ENCODE results near the gene DIDO1.
"Not testable (repeated sequence)": the region's sequence is repeated elsewhere in the genome, so short reads cannot be mapped to it uniquely, and the experiment has no call there.

Gene DIDO1

DNA sequence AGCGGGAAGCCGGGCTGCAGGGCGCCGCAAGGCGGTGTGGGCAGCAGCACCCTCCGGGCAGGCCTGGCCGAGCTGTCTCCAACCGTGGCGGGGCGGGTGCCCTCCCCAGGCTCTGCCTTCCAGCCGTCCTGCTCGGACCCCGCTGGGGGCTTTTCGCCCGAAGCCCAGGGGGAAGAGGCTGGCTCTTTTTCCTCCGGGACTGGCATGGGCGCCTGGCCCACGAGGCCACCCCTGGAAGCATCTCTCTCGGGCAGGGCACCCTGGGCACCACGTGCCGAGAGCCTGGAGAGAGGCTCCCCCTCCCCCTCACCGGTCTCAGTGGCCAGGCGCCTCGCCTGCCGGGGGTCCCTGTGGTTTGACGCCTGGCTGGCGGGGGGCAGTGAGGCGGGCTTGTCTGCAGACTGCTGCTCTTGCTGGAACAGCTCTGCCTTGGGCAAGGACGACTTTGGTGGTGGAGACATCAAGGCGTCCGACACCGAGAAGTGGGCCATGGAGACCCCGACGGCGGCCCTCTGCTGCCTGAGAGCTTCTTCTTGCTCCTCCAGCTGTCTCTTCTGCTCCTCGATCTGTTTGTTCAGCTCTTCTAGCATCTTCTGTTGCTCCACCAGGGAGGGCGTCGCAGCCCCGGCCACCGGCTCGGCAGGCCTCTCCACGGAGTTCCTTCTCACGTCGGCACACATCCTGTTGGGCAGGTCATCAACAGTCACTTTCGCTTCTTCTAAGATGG lies 45.2 kb downstream of the DIDO1 start:
- DNase-seq (ENCODE audit: low read depth in 3 of 3, low spot score in 1 of 3): no peak

DNA sequence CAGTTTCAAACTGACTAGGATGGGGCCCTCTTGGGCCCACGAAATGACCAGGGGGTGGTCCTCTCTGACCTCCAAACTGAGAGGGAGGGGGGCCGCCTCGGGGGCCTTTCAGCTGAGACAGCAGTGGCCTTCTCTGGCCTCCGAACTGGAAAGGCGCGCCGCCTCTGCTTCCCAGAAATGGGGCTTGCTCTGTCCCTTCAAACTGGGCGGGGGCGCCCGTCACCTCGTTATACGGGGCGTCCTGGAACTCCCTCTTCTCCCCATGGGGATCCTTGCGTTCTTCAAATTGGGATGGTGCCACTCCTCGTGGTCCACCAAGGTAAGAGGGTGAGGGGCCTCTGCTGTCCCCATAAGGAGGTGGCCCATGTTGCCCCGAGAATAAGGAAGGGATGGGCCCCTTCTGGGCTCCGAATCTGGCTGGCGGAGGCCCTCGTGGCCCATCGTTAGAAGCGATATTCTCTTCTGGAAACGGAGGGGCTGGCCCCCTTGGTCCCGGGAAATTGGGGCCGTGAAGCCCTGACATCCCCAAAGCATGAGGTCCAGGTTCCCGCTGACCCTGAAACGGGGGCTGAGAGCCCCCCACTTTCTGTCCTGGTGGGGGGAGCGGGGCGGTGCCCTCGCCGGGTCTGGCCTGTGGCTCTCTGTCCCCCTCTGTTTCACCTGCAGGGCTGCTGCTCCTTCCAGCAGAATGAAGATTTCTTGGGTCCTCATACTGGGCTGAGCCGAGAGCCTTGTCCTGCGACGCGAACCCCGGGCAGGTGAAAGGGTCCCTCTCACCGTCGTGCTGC lies 46.0 kb downstream of the DIDO1 start:
- no peak for DNase-seq (ENCODE audit: low read depth in 3 of 3, low spot score in 1 of 3)

DNA sequence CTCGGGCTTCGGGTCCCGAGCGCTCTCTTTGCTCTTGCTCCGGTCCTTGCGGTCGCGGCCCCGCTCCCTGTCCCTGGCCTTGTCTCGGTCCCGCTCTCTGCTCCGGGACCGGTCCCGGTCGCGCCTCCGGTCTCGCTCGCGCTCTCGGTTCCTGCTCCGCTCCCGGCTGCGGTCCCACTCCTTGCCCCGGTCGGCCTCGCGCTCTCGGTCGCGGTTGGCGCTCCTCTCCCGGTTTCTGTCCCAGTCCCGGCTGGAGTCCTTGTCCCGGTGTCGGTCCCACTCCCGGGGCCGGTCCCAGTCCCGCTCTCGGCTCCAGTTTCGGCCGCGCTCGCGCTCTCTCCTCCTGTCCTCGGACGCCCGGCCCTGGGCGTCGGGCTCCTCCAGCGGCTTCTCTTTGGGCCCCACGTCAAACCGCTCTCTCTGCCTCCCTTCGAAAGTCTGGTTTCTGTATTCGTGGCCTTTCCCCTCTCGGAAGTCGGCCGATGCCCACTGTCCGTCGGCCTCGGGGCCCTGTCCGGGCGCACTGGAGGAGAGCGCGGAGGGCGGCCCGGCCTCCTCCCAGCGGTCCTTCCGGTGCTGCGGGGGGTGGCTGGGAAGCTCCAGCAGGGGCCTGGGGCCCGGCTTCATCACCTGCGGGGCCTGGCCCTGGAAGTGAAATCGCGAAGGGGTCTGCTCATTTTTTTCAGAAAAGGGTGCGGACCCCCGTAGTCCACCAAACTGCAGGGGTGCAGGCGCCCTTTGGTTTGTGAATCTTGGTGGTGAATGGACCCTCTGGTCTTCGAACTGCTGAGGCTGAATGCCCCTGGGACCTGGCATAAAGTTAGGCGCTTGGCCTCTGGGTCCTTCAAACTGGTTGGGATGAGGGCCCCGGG lies 46.8 kb downstream of the DIDO1 start:
- no peak for DNase-seq (ENCODE audit: low read depth in 3 of 3, low spot score in 1 of 3)

DNA sequence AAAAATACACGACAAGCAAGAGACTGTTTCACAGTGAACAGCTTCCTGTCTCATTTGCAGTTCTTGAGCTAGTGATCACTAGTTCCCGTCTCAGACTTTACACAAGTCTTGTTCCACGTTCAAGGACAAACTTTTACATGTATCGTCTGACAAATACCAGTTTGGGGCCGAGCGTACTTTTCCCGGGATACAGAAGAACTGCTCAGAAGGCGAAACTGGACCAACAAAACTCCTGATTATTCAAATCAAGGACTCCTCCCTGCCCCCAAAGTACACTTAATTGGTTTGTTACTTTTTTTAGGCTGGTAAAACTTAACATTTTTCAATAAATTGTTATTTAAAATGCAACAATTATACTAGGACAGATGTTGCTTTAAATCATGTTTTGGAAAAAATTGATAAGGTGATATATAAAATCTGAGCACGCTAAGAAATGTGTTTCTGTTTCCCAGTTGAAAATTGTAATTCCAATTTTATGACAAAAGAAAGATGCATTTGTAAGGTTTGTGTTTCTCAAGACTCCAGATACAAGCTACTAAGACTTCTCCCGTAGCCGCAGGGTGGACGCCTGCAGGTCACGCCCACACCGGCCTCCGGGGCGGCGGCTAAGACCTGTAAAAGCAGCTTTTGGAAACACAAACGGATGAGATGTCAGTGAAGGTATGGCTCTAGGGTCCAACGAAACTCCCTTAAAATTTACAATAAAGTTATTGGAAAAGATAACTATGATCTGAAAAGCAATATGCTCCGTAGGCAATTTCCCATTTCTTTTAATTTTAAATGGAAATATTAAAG lies 47.9 kb downstream of the DIDO1 start:
- no peak for DNase-seq (ENCODE audit: low read depth in 3 of 3, low spot score in 1 of 3)

DNA sequence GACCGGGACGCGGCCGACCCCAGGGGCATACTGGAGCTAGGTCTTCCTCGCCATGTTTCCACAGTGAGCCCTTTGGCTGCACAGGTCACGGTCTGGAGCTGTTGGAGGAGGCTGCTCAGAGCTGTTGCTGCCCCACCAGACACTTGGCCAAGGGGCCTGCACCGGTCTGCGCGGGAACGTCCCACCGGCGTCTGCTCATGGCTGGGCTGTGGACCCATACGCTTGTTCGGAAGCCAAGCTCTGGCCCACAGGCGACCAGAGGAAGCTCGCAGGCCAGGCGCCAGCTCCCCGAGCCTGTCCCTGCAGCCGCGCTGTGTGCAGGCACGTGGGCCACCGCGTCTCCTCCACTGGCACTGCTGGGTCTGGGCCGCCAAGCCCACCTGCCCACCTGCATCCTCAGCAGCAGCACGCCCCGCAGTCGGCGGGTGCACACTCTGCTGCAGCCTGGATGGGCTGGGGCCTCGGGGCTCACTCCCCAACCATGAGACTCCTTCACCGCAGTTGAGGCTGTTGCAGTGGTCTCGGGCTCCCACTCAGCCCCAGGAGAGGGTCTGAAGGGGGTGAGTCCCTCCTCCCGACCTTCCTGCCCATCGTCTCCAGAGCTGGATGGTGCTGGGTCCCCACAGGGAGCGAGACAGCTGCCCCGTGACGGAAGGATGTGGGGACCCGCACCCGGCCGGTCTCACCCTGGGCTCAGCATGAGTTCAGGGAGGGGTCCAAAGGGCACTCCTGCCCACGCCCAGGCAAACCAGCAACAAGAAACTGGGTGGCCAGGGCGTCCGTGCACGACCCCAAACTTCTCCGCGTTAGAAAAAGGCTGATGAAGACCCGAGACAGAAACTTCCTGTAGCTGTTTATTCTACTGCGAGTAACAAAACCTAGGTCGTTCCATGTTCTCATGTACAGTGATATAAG lies 49.1 kb downstream of the DIDO1 start:
- DNase-seq (ENCODE audit: low read depth in 3 of 3, low spot score in 1 of 3): no peak

DNA sequence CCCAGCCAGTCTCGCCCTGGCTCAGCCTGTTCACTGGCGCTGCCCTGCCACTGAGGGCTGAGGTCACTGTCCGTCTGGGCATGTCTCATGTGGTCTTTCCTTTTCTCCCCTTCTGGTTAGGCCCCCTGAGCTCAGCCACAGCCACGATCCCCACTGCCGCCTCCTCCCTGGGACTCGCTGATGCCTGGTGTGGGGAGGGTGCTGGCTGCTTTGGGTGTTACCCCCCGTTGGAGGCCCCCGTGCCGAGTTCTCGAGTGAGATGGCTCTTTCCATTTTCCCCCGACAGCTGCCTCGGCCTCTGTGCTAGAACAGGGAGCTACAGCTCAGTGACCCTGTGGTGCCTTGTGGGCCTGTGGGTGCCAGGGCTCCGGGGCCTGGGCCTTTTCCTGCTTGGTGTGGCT lies 49.8 kb downstream of the DIDO1 start:
- no peak for DNase-seq (ENCODE audit: low read depth in 3 of 3, low spot score in 1 of 3)

DNA sequence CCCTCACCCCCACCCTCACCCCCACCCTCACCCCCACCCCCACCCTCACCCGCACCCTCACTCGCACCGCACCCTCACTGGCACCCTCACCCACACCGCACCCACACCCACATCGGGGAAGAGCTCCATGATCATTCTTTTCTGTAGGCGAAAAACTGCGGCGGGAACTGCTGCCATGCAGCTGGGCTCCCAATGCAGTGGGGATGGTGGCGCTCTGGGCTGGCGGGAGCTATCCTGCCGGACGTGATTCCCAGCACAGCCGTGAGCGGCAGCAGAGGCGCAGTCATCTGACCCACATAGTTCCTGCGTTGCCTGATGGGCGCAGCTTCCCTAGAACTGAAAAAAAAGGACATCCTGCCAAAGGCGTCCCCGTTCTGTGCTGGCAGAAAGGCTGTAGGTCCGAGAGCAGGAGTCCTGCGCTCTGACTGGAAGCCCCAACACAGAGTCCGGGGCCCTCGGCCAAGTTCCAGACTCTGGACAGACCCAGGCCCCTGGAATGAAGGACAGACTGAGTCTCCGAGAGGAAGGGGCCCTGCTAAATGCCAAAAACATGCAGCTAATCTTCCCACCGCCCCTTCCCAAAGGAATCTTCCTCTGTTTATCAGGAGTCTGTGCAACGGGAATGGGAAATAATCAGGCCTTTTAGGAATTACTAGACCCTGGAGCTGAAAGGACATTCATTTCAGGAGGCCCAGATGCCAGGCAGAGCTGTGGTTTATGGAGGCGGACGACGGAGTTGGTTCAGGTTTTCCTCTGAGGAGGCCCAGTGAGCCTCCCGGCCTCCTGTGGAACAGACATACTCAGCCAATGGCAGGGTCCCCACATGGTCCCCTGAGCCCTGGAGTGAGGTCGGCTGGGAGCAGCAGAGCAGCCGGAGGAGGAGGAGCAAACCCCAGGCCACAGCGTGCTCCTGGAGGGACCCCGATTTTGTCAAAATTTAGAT lies 50.6 kb downstream of the DIDO1 start:
- no peak for DNase-seq (ENCODE audit: low read depth in 3 of 3, low spot score in 1 of 3)

DNA sequence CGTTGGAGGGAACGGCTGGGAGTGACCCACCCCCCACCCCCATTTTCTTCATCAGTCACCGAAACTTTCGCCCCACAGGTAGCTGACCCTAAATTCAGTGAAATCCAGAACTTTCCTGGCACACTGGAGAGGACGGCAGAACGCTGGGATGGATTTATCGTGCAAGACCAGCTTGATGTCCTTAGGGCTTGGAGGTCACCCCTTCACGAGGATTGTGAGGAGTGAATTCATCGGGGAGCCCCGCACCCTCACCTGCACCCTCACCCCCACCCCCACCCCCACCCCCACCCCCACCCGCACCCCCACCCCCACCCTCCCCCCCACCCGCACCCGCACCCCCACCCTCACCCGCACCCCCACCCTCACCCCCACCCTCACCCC lies 51.4 kb downstream of the DIDO1 start:
- no peak for DNase-seq (ENCODE audit: low read depth in 3 of 3, low spot score in 1 of 3)

DNA sequence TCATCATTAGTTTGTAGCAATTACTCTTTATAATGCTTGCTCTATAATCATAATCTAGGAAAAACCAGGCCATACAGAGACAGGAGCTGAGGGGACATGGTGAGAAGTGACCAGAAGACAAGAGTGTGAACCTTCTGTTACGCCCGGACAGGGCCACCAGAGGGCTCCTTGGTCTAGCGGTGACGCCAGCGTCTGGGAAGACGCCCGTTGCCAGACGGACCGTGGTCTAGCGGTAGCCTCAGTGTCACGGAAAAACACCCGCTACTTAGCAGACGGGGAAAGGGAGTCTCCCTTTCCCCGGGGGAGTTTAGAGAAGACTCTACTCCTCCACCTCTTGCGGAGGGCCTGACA lies 52.6 kb downstream of the DIDO1 start:
- not testable (repeated sequence) for DNase-seq (ENCODE audit: low read depth in 3 of 3, low spot score in 1 of 3)

DNA sequence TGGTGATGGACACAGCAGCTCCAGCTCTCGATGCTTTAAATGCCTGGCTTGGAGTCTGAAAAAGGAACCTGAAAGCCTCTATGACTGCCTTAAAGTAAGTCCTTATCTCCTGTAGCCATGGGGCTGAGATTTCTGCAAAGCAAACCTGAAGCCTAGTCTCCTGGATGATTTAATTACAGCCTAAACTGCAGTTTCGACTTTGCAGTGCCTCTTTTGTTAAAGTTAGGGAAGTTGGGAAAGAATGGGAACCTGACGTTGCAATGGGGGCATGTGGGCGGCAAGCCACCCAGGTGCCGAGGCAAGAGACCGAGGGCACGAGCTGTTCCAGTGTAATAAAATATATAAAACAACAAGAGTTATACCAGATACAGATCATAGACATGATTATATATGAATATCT lies 53.0 kb downstream of the DIDO1 start:
- DNase-seq (ENCODE audit: low read depth in 3 of 3, low spot score in 1 of 3): no peak

DNA sequence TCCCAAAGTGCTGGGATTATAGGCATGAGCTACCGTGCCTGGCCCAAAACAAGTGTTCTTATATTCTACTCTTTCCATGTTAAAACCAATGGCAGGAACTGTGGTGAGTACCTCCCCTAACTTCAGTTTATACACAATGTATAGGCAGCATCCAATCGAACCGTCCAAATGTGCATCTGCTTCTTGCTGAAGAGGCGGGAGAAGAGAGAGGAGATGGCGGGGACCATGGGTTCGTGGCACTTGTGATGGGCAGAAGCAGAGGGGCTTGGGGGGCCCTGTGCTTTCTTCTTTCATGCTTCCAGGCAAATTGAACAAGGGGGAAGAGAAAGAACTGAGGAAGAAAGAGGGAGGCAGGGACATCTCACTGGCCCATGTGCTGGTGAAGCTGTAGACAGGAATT lies 53.4 kb downstream of the DIDO1 start:
- no peak for DNase-seq (ENCODE audit: low read depth in 3 of 3, low spot score in 1 of 3)

DNA sequence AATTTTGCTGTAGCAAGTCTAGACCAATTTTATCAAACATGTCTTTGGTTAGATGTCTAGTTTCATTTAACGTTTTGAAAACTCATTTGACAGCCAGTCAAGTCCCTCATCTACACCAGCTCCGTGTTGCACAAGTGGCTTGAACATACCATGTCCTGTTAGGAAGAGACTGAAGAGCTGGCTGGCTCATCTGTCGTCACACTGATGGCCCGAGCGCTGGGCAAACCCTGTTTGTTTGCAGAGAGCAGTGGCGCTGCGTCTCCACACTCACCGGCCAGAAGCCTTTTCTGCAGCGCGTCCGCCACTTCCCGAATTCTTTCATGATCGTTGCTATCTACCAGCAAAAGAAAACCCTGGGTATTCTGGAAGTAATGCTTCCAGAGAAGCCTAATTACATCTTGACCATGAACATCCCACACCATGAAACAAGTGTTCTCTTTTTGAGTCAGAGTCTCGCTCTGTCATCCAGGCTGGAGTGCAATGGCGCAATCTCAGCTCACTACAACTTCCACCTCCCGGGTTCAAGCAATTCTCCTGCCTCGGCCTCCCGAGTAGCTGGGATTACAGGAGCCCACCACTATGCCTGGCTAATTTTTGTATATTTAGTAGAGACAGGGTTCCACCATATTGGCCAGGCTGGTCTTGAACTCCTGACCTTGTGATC lies 54.0 kb downstream of the DIDO1 start:
- DNase-seq (ENCODE audit: low read depth in 3 of 3, low spot score in 1 of 3): no peak

DNA sequence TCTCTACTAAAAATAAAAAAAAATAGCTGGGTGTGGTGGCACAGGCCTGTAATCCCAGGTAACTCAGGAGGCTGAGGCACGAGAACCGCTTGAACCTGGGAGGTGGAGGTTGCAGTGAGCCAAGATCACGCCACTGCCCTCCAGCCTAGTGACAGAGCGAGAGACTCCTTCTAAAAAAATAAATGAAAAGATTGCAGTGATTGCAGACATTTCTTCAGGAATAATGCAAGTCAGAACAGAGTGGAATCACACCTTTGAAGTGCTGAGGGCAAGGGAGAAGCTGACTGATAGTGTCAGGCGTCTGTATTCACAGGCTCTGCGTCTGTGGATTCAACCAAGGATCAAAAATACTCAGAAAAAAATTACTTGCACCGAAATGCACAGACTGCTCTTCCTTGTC lies 62.1 kb downstream of the DIDO1 start:
- no peak for DNase-seq (ENCODE audit: low read depth in 3 of 3, low spot score in 1 of 3)

DNA sequence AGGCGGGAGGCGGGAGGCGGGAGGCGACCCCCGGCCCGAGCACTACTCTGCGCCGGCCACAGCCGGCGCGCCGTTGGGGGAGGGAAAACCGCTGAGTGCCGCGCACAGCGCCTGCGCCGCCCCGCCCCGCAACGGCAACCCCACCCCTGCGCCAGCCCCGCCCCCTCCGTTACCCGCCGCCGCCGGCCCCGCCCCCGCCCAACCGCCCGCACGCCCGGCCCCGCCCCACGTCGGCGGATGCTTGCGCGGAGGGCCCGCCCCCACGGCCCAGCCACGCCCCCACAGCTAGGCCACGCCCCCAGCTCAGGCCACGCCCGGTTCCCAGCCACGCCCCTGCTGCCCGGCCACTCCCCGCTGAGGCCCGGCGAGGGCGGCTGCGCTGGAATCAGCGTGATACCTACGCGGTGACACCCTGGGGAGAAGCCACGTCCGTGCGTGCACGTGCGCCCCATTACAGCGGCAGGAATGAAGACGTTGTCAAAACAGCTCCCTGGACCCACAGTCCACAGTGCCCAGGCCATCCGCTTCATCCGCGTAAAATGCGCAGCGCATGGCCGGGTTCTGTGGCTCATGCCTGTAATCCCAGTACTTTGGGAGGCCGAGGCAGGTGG lies 64.5 kb downstream of the DIDO1 start, which contains the start of gene TCFL5:
TSS of gene TCFL5 (minus strand) at position 97 of the 611 bp plus-strand sequence. CDS start 152 bp downstream, outside the sequence.
- DNase-seq (ENCODE audit: low read depth in 3 of 3, low spot score in 1 of 3): peak; percentile 87 to 96 (median 94)

DNA sequence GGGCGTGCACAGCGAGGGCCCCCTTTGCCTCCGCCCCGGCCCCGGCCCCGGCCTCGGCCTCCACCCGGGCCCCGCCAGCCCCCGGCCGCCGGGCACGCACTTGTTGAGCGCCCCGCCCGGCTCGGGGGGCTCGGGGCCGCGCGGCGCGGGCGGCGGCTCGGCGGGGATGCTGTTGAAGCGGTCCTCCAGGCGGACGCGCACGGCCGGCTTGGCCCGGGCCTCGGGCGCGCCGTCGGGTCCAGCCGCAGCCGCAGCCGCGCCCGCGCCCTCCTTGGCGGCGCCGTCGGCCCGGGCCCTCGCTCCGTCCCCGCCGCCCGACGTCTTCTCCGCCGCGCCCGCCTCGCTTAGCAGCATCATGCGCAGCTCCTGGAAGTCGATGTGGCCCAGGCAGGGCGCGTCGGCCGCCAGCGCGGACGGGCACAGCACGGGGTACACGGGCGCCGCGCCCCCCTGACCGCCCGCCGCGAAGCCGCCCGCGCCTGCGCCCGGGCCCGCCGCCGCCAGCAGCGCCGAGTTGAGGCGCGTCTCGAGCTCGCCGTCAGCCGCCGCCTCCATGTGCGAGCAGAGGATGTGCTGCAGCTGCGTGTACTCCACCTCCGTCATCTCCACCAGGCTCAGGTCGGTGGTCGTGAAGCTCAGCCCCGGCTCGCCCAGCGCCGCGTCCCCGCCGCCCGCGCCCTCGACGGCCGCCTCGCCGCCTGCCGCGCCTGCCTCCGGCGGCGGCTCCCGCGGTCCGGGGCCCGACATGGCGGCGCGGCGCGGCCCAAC lies 65.2 kb downstream of the DIDO1 start:
- DNase-seq (ENCODE audit: low read depth in 3 of 3, low spot score in 1 of 3): peak in 1 of 3 donors; percentile 33

DNA sequence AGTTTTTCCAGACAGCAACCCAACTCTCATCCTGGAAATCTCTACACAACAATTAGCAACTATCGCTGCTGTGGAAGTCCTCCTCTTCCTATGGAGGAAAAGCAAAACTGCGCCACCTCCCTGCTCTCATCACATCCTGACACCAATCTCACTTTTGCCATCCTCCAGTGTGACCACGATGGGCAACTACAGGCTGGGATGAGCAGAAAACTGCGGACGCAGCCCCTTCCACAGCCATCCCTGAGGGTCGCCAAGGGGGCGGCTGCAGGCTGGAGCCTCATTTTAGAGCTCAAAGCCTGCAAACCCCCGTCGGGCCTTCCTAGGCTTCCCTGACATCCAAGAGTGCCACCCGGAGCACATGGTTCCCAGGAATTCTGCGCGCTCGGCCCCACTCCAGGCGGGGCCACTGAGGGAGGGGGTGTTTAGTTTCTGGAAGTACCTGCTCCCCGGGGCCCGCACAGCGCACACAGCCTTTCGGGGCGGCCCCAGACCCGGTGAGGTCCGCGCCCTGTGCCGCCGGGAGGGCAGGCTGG lies 65.8 kb downstream of the DIDO1 start:
- DNase-seq (ENCODE audit: low read depth in 3 of 3, low spot score in 1 of 3): no peak

DNA sequence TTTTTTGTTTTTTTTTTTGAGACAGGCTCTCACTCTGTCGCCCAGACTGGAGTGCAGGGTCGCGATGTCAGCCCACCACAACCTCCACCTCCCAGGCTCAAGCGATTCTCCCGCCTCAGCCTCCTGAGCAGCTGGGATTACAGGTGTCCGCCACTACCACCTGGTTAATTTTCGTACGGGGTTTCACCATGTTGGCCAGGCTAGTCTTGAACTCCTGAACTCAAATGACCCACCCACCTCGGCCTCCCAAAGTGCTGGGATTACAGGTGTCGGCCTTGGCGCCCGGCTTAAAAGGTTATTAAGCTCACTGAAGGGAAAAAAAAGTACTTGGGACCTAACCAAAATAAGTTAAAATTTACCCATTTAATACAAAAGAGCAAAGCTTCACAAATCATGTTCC lies 66.6 kb downstream of the DIDO1 start:
- DNase-seq (ENCODE audit: low read depth in 3 of 3, low spot score in 1 of 3): no peak

Data from stimulated activated CD4-positive, alpha-beta T cell treated with anti-CD3 and anti-CD28 coated beads, TNF-alpha, amount 100 ng/mL, for 1 hour (primary cell).